NCI-H226 (cell line): Measurements from ENCODE around the gene ADAMTS19.
"Not testable (repeated sequence)": the region's sequence is repeated elsewhere in the genome, so short reads cannot be mapped to it uniquely, and the experiment has no call there.

Source experiments
- DNase-seq: peaks from one replicate; pipeline ENCODE4 v3.0.0-alpha.2; 2015

The ADAMTS19 gene

DNA sequence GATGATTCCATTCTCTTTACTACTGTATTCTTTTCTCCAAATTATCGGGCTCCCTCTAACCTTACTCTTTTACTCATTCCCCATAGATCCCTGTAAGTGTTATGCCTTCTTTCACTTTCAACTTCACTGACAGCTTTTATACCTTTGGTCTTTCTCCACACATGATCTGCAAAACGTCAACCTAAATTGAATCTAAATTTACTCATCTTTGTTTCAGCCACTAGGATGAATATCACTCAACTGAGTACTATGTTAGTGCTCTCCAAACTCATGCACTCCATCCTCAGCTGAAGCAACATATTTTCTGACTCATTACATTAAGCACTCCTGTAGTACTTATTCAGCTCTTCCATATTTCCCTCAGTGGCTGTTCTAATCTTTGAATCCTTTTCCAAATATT, 133.4 kb downstream of the ADAMTS19 start:
- DNase-seq: no peak

DNA sequence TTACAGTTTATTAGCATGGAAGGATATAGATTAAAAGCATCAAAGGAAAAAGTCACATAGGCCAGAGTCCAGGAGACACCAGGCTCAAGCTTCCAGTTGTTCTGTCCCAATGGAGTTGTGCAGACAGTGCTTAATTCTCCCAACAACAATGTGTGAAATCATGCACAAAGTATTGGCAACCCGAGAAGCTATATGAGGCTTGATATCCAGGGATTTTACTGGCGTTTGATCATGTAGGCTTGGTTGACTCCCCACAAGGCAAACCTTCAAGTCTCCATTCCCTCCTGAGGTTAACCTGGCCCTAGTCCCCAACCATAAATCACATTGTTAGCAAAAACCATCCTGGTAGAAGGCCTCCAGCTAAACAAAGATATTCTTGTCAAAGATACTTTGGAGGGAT, 141.5 kb downstream of the ADAMTS19 start:
- DNase-seq: no peak

DNA sequence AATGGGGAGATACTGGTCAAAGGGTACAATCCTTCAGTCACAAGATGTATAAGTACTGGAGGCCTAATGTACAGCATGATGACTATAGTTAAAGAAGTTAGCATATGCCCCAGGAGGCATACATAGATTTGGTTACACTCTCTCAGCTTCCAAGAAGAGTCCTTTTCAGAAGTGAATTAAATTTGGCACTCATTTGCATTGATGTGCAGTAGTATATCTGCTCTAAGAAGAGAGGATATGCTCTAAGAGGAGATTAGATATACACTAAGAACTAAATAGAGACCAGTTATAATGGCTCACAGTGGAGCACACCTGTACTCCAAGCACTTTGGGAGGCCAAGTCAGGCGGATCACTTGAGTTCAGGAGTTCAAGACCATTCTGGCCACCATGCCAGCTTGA, 148.3 kb downstream of the ADAMTS19 start:
- DNase-seq: no peak

DNA sequence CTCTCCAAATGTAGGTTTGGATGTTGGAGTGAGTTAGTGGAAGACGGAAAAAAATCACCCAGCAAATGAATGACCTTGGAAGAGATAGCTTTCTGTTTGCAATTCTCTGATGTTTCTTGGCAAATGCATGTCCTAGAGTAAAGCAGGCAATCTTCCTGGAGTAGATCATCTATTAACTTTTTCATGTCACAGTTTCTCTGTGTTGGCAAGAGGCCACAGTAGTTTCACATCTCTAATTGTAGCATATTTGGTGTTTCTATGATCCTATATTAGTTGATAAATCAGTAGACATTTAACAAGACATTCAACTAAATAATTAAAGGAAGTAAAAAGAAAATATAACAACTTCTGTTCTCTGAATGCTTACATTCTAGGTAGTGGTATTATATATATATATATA, 149.6 kb downstream of the ADAMTS19 start:
- no peak for DNase-seq

DNA sequence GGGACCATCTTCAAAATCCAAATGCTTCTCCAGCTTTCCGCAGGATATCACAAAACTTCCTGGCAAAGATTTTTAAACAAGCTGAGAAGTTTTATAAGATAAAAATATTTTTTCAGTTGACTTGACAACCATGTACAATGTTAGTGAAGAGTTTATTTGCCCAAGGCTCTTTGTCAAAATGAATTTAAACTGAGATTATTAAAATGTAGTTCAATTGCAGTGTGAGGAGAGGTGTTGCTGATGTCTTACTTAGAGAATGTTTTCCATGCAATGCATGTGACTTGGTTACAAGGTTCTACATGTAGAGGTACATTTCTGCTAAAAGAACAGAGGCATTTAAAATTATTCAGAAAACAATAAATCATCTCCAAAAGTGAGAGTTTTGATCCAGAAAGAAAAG, 156.4 kb downstream of the ADAMTS19 start:
- no peak for DNase-seq

DNA sequence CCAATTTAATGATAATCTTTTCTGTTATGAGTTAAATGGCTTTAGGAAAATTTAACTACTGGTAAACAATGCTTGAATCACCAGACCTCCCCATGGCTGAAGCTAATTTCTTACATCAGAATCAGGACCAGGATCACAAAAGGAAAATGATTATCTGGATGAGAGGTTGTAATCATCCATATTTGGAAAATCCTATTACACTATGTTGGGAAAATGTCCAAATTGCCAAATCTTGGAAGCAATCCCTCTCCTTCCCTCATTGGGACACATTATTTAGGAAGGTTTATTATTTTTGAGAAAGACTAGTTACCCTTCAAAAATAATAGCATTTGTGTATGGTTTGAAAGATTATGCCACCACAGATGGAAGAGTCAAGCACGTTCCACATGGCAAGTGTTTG, 157.1 kb downstream of the ADAMTS19 start:
- no peak for DNase-seq

DNA sequence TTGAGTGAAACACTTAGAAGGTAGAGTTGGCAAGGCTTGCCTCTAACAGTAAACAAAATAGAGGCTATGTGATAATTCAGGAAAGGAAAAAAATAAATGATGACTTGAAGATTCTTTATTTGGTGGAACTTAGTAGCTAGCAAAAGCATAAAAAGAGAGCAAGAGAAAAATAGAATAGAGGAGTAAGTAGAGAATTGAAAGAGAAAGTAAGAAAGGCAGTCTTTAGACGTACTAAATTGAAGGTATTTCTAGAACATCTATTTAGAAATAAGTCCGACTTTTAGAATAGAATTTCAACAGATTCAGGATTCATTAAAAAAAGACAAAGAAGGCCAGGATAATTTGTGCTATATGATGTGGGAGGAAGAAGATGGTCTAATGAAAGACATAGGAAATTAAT, 159.7 kb downstream of the ADAMTS19 start:
- DNase-seq: no peak

DNA sequence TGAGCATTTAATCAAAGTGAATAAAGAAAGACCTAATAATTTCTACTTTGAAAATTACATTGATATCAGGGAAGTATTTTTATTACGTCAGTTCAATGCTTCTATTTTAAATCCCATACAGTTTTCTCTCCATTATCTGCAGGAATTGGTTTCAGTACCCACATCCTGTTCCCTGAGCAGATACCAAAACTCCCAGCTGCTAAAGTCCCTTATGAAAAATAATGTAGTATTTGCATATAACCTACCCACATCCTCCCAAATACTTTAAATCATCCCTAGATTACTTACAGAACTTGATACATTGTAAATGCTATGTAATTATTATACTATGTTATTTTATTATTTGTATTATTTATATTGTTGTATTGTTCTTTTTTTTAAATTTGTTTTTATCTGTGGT, 162.4 kb downstream of the ADAMTS19 start:
- DNase-seq: no peak

DNA sequence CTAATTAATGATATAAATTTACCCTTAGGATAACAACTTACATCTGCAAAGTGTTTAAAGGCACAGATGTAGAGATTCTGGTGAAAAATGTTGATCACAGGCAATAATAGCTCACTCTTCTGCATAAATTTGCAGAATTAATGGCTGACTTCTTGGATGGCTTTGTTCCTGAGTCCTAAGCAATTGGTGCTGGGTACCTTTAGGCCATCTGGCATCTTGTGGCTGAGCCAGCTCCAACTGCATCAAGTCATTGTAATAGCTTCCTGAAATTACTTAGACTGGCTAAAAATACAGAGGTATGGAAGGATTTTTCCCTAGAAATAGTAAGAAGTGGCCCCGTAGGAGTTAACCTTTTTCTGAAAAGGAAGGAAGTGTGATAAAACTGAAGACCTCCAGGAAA, 169.5 kb downstream of the ADAMTS19 start:
- no peak for DNase-seq

DNA sequence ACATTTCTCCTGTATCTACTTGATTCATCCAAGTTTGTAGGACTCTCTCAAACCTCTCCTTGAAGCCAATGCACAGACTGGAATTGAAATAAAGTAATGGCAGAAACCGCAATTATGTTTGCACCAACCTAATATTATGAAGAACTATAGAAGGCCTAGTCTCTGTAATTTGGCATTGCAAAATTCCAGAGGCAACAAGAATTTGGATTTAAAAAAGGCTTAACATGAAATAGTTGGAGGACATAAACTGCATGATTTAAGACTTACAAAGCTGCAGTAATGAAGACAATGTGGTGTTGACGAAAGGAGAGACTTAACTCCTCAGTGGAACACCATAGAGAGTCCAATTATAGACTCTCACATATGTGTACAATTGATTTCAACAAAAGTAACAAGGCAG, 170.0 kb downstream of the ADAMTS19 start:
- no peak for DNase-seq

DNA sequence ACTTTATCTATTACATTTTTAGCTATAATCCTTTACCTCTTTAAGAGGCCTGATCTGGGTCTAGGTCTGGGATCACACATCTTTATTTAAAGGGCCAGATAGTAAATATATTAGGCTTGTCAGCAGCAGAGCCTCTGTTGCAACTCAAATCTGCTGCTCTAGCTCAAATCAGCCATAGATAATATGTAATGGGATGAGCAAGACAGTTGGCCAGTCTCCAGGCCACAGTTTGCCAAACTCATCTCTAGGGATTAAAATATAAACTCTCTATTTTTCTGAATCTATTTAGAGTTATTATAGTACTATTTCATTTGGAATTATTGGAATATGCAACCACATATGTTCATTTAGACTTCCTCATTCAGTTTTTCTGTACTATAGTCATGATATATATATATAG, 171.9 kb downstream of the ADAMTS19 start:
- no peak for DNase-seq

DNA sequence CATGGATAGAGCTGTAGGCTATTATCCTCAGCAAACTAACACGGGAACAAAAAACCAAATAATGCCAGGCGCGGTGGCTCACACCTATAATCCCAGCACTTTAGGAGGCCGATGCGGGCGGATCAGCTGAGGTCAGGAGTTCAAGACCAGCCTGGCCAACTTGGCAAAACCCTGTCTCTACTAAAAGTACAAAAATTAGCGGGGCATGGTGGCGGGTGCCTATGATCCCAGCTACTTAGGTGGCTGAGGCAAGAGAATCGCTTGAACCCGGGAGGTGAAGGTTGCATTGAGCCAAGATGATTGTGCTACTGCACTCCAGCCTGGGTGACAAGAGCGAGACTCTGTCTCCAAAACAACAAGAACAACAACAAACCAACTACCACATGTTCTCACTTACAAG, 177.4 kb downstream of the ADAMTS19 start:
- DNase-seq: not testable (repeated sequence)

DNA sequence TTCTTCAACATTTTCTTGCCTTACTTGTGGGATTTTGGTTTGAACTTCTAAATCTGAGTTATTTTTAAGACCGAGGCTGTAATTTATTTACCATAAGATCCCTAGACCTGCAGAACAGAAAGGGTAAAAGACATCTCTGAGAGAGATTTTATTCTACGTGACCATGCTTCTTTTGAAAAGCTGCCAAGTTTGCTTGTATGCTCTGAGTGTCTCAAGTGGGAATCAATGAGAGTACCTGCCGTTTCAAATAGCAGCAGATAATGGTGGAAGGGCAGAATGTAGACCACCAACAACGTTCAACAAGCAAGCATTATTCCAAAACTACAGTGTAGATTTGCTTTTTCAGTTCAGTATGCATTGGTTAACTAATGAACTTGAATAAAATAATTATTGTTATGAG, 179.2 kb downstream of the ADAMTS19 start:
- DNase-seq: no peak

DNA sequence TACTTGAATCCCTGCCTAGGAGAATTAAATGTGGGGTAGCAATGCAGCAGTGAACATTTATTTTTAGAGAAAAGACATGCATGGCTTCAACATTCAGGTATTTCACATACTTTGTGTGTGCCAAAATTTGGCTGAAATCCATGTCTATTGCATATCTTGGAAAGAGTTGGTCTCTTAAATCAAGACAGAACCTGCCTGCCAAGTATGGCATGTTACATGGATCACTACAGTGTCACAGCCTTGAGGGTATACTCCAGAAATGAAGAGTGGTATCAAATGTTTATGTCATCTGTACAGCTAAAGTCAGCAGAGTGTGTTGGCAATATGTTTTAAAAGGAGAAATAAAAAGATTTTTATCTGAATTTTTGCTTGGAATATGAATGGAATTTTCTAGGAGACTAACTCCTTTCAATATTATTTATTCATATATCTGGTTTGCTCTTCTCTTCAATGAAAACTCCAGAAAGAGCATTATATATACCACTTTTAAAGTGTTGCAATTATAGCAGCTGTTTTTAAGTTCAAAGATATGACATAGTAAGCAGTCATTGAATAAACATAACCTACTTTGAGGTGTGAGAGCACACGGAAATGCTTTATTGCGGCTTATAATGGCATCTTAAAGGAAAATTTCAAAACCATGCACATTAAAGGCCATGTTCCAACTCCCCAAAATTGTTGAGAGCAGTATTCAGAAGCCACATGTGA, 192.4 kb downstream of the ADAMTS19 start:
- no peak for DNase-seq

DNA sequence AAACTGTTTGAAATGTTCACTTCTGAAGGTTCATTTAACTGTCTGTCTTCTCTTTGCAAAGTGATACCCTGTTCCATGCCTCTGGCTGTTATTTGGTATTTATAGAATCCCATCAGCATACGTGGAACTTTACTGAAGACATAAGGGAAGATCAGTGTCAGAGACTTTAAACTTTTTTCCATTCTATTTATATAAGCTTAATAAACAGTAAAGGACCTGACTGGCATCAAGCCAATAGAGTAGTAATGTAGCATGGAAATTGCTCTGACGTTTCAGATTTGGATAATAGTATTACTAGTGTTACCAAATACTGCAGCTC, 192.9 kb downstream of the ADAMTS19 start:
- DNase-seq: no peak

DNA sequence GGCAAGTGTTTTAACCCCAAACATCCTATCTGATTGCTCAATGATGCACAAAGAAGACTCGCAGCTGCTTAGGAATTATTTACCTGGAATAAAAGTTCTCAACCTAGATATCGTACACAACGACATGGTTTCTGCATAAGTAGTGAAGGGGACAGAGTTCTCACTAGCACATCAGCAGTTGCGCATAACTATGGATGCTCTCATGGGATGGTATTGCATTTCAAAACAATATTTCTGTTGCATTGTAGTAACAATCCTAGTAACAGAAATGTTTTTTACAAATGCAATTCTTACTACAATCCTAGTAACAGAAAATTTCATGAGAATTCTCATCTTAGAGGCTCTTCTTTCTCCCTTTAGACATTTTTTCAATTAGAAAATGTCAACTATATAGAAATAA, 193.3 kb downstream of the ADAMTS19 start:
- DNase-seq: no peak

DNA sequence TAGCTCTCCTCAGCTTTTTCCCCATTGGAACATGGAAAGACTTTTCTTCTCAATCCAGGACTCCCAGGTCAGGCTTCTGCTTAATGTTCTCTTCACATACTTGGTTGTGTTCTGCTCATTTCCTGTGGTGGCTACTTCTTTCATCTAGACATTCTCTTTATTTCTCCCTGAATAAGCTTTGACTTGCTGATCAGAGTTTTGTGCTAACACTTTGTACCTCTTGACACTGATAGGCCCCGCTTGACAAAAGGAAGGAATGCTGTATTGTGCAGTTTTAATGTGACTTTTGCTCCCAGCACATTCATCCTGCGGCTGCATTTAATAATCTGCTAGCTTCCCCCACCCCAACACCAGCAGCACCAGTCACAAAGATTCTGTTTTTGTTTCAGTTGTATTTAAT, 196.9 kb downstream of the ADAMTS19 start:
- DNase-seq: no peak

DNA sequence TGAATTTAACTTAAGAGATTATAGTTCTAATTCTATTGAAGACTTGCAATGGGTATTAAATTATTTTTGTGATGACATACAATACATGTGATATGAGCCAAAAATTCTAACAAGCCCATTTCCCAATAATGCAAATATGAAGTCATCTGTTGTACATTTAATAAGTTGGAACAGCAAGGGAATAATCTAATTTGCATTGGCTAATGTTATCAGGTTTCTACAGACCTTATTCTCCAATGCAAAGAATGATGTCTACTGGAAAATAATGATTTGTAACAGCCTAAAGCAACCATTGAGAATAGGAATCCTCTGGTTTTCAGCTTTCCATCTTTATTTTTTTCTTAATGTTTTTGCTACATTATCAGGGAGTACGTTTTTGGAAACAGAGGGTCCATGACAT, 198.7 kb downstream of the ADAMTS19 start:
- DNase-seq: no peak

DNA sequence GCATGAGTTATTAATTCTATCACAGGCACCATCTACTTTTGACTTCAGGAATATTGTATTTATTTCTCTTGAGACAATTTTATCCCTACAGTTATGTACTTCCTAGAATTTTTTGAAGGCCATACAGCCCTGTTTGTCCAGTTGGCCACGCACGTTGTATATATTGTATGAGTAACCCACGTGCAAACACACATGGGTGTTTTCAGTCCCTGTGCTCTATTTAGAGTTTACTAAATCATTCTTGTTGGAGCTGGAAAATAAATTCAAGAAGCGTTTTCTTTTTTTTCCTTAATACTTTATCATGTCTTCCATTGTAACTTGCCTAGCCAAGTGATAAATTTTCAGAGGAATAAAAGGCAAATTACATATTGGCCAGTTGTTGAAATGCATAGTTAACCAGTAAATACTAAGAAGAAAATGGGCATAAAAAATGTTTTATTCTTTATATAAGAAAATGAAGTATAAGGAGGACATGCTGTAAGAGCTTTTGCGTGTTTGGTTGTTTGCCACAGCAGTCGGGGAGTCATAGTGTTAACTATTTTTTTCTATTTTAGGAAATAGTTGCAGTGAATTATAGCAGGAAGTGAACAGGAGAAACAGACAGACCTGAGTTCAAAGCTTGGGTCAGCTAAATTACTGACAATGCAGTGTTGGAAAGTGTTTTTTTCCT, 201.4 kb downstream of the ADAMTS19 start:
- DNase-seq: no peak

DNA sequence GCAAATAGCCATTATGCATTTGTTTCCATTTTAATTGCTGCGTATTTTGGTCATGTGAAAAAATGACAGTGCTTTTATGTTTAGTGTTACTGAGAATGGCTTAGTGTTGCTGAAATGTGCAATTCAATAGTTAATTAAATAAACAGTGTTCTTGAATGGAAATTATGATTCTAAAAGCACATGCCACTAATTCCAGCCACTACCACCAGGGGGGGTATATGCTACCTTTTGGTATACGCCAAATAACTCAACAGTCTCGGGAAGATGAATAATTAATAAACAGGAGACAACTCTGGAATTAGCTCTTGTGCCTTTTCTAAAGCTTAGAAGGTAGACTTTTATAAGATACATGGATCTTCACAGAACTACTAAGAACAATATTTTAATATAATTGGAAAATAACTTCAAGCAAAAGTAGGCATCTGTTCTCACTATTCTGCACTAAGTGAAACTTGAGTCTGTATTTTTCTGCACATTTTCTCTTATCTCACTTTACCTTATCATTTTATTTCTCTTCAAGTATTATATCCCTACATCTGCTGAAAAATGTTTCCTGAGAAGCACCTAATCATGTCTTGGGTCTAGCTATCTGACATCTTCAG, 204.3 kb downstream of the ADAMTS19 start:
- DNase-seq: no peak

DNA sequence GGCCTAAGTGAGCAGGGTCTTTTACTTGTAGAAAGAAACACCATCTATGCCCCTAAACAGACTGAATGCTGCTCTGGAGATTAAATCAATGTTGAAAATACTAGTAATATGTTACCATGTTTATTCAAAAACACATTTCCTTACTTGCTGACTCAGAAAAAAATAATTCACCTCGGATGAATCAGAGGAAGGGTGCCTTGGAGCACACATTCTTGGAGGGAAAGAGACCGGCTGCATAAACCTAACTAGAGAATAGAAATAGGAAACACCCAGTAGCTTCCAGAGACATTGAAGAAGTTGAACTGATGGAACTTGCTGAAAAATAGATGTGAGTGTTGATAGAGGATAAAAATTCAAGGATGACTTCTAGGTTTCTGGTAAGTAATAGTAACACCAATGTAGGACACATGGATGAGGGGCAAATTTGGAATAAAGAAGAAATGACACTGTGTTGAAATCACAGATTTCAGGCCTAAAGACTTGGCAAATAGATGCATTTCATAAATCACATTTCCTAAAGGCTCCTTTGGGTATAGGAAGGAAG, 210.9 kb downstream of the ADAMTS19 start:
- DNase-seq: no peak

DNA sequence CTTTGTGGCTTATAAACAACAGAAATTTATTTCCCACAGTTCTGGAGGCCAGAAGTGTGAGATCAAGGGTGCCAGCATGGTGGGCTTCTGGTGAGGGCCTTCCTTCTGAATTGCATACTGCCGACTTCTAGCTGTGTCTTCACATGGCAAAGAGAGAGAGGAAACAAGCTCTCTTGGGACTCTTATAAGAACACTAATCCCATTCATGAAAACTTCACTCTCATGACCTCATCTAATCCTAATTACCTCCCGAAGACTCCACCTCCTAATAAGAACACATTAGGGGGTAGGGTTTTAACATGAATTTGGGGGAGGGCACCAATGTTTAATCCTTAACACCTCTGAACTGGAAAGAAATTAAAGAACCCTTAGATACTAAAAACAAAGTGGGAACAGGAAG, 211.9 kb downstream of the ADAMTS19 start:
- DNase-seq: no peak

DNA sequence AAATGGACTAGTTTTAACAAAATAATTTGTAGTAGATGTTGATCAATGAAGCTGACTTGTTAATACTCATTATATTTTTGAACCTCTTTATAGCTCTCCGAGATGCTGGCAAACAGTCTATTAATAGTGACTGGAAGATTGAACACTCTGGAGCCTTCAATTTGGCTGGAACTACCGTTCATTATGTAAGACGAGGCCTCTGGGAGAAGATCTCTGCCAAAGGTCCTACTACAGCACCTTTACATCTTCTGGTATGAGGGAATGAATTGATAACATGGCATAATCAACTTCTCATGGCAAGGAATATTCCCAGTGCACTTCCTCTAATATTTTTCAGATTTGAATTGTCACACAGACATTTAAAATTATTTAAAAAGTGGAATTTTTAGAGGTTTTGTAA, 219.6 kb downstream of the ADAMTS19 start:
- DNase-seq: no peak

DNA sequence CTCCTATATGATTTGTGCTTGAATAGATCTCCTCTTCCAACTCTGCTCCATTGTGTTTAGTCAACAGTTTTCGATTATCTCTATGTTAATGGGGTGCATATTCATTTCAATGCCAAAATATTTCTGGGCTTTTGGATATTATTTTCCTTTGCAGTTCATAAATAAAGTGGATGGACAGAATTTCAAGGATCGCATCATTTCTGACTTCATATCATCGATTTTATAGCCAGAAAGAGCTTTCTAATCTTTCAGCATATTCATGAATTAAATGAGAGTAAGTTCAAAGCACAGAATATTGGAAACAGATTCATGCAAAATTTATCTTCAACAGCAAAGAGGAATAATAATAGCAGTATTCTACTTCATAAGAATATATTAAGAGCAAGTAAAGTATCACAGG, 227.8 kb downstream of the ADAMTS19 start:
- no peak for DNase-seq

DNA sequence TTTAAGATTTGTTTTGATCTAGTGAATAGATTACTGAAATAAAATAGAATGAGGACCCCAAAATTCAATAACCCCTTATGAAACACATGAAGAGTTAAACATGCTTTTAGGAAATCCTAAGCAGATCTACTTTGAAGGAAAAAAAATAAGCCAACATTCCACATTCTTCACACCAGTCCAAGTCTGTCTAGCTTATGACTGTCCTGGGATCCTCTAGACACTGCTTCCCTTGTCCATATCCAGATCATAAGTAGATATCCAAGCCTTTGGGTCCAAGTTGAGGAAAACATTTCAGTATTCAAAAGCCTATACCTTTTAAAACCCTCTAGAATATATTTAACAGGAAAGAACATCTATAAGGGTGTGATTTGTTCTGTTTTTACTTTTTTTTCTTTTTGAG, 228.9 kb downstream of the ADAMTS19 start:
- DNase-seq: no peak
